Stimulated activated effector memory CD8-positive, alpha-beta T cell treated with anti-CD3 and anti-CD28 coated beads, Interleukin-12 subunit alpha, Interleukin-12 subunit beta, amount 100 ng/mL, for 72 hours (primary cell): ENCODE data around the gene CNTNAP3.
"Not testable (repeated sequence)": the region's sequence is repeated elsewhere in the genome, so short reads cannot be mapped to it uniquely, and the experiment has no call there.

Source experiments
- ATAC-seq: fragments of 150-1000 bp; cut with Tn5 transposase; 2 replicates; pipeline ENCODE4 v1.10.0; 2021
- DNase-seq, 2 donors: peaks; one replicate each; pipeline ENCODE4 v3.0.0; 2021 to 2022; ENCODE audit warnings: low spot score in 2 of 2
- H3K27ac Mint-ChIP-seq: one replicate; pipeline ENCODE4 v1.8.0; 2022; ENCODE audit warnings: mild to moderate bottlenecking, mixed read lengths
- H3K36me3 Mint-ChIP-seq: one replicate; pipeline ENCODE4 v1.8.0; 2022; ENCODE audit warnings: mild to moderate bottlenecking, mixed read lengths
- H3K4me1 Mint-ChIP-seq: one replicate; pipeline ENCODE4 v1.8.0; 2022; ENCODE audit warnings: mixed read lengths
- H3K4me3 Mint-ChIP-seq: one replicate; pipeline ENCODE4 v1.8.0; 2022; ENCODE audit warnings: mild to moderate bottlenecking, mixed read lengths
- H3K9me3 Mint-ChIP-seq: one replicate; pipeline ENCODE4 v1.8.0; 2022; ENCODE audit warnings: mixed read lengths

Gene CNTNAP3

GRCh38 chr9:39030204-39031019, 257.6 kb downstream of the CNTNAP3 start:
- not testable (repeated sequence) for H3K36me3 Mint-ChIP-seq, H3K27ac Mint-ChIP-seq, H3K4me1 Mint-ChIP-seq, DNase-seq, H3K4me3 Mint-ChIP-seq, H3K9me3 Mint-ChIP-seq
- ATAC-seq, result peak; percentile 69

DNA sequence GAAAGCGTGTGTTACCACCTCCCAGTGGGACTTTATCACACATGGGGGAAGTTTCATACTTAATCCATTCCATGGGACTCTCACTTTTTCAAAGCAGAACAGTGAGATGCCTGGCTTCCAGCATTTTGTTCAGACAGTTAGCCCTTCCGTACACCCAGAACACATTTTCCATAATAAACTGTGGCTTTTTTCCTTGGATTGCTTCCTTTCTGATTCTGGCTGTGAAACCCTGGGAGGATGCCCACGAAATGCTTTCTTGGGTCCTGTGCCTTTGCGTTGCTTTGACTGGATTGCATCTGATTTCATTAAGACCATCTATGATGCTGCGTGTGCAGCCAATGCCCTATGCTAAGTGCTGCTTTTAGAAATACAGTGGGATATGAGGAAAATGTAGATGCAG, 259.1 kb downstream of the CNTNAP3 start:
- H3K4me1 Mint-ChIP-seq, result not testable (repeated sequence)

GRCh38 chr9:39028168-39028567, 259.8 kb downstream of the CNTNAP3 start:
- H3K9me3 Mint-ChIP-seq, H3K4me1 Mint-ChIP-seq, H3K4me3 Mint-ChIP-seq, H3K27ac Mint-ChIP-seq, H3K36me3 Mint-ChIP-seq, DNase-seq, ATAC-seq: not testable (repeated sequence)

More for the DNA sequence above, 259.1 kb downstream of the CNTNAP3 start:
- H3K9me3 Mint-ChIP-seq, DNase-seq, H3K4me3 Mint-ChIP-seq, ATAC-seq, H3K36me3 Mint-ChIP-seq, H3K27ac Mint-ChIP-seq: not testable (repeated sequence)

- H3K27ac Mint-ChIP-seq, H3K9me3 Mint-ChIP-seq, DNase-seq, H3K4me3 Mint-ChIP-seq, ATAC-seq, H3K4me1 Mint-ChIP-seq, H3K36me3 Mint-ChIP-seq: not testable (repeated sequence)
Measured at GRCh38 chr9:39025911-39026588, 261.9 kb downstream of the CNTNAP3 start.
